Measurements from ENCODE around the gene CMSS1.

DNA sequence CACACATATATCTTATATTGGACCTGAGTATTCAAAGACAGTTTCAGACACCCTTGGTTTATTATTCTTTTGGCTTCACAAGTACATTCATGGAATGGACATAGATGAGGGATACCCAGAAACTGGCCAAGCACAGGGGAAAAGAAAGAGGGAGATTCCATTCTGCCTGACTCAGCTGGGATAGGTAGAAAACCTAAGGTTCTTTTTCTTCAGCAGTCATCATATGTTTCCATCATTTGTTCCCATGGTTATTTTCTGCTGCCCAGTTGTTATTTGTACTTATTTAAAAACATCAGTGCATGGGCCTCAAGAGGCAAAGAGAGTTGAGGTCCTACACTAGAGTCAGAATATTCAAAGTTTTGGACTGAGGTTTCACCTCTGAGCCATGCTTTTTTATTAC is 204.8 kb downstream of the CMSS1 start:
- TF ChIP-seq BHLHE40 (IDR thresholded peaks at IDR 0.05; ENCODE audit: borderline replicate concordance) (no peak), ARNT (IDR thresholded peaks at IDR 0.05) (no peak), SP1 (IDR thresholded peaks at IDR 0.05) (no peak), FOXM1 (IDR thresholded peaks at IDR 0.05; ENCODE audit: borderline replicate concordance) (no peak)
